Activated CD4-positive, alpha-beta T cell treated with anti-CD3 and anti-CD28 coated beads for 4 hours (primary cell): ENCODE results near the gene CIAO3.
A peak's percentile ranks its signal among the peaks of the same experiment; 100 is the strongest.

Experiments used
- DNase-seq, 2 donors: peaks; one replicate each; pipeline ENCODE4 v3.0.0-alpha.2; 2020

Gene CIAO3

GRCh38 chr16:687499-687898, 53.3 kb downstream of the CIAO3 start:
- DNase-seq: no peak

GRCh38 chr16:686459-687260, 54.1 kb downstream of the CIAO3 start:
- no peak for DNase-seq

- no peak for DNase-seq
Observed at GRCh38 chr16:685967-686366, 54.8 kb downstream of the CIAO3 start.

GRCh38 chr16:684961-685696, 55.7 kb downstream of the CIAO3 start:
- DNase-seq: no peak

- DNase-seq: peak; percentile 95 to 96
Observed at GRCh38 chr16:684071-684794, 56.6 kb downstream of the CIAO3 start, which contains the start of gene JMJD8. TSS of gene JMJD8 (minus strand) at chr16:684334. CDS start at chr16:684319, 15 bp downstream.

GRCh38 chr16:683396-684070, 57.3 kb downstream of the CIAO3 start:
- DNase-seq: no peak

- no peak for DNase-seq
Observed at GRCh38 chr16:682493-683395, 58.1 kb downstream of the CIAO3 start.

- no peak for DNase-seq
Observed at GRCh38 chr16:681746-682427, 58.9 kb downstream of the CIAO3 start.

GRCh38 chr16:680967-681745, 59.6 kb downstream of the CIAO3 start:
- no peak for DNase-seq

- no peak for DNase-seq
Observed at GRCh38 chr16:680625-680945, 60.2 kb downstream of the CIAO3 start.

- peak; percentile 91 to 93 for DNase-seq
Observed at GRCh38 chr16:679814-680624, 60.8 kb downstream of the CIAO3 start, which contains the start of gene STUB1. TSS of gene STUB1 (plus strand) at chr16:680410. CDS start at chr16:680526, 116 bp downstream.
